ENCODE data around the gene CSPG4.
"Not testable (repeated sequence)": the region's sequence is repeated elsewhere in the genome, so short reads cannot be mapped to it uniquely, and the experiment has no call there.

Gene CSPG4, protein sequence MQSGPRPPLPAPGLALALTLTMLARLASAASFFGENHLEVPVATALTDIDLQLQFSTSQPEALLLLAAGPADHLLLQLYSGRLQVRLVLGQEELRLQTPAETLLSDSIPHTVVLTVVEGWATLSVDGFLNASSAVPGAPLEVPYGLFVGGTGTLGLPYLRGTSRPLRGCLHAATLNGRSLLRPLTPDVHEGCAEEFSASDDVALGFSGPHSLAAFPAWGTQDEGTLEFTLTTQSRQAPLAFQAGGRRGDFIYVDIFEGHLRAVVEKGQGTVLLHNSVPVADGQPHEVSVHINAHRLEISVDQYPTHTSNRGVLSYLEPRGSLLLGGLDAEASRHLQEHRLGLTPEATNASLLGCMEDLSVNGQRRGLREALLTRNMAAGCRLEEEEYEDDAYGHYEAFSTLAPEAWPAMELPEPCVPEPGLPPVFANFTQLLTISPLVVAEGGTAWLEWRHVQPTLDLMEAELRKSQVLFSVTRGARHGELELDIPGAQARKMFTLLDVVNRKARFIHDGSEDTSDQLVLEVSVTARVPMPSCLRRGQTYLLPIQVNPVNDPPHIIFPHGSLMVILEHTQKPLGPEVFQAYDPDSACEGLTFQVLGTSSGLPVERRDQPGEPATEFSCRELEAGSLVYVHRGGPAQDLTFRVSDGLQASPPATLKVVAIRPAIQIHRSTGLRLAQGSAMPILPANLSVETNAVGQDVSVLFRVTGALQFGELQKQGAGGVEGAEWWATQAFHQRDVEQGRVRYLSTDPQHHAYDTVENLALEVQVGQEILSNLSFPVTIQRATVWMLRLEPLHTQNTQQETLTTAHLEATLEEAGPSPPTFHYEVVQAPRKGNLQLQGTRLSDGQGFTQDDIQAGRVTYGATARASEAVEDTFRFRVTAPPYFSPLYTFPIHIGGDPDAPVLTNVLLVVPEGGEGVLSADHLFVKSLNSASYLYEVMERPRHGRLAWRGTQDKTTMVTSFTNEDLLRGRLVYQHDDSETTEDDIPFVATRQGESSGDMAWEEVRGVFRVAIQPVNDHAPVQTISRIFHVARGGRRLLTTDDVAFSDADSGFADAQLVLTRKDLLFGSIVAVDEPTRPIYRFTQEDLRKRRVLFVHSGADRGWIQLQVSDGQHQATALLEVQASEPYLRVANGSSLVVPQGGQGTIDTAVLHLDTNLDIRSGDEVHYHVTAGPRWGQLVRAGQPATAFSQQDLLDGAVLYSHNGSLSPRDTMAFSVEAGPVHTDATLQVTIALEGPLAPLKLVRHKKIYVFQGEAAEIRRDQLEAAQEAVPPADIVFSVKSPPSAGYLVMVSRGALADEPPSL (N-terminal part only)

DNA sequence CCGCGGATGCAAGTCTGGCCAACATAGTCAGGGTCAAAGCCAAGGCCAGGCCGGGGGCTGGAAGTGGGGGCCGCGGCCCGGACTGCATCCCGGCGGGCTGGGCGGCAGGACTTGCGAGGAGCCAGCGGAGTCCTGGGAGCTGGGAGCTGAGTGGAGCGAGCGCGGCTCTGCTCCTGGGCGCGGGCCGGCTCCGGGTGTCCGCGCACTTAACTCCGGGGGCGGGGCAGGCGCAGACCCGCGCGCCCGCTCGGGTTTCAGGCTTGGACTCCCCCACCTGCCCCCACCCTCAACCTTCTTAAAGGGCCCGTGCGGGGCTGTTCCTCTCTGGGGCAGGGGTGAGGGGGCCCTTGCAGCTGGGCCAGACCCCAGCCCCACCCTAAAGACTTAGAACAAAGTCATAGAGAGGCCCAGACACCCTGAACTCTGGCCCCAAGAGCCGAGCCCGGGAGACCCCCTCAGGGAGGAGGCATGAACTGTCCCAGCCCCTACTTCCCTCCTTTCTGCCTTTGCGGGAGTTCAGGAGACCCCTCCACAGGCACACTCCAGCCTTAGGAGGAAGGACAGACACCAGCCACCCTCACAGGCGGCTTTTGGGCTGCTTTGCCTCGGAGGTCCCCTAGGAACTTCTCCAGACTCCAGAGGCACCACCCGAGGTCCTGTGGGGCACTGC, at the start of gene CSPG4:
CSPG4 (minus strand) TSS at position 181 of the 670 bp plus-strand sequence; CDS start at position 88, 93 bp downstream.
- DNase-seq, result no peak

DNA sequence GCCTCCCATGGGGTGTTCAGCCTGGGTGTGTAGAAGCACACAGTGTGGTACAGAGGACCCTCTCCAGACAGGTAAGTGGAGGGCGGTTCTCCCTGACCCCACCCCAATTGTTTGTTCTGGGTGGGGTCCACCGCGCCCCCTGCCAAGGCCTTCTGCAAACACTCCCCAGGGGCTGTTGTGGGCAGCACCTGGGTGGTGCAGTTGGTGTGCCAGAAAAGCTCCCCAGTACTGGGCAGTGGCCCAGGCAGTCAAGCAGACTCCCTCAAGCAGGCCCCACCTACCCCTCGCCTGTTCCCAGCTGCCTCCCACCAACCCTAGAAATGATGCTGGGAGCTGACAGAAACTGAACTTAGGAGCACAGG, 49.7 kb upstream of the CSPG4 start:
- not testable (repeated sequence) for DNase-seq

DNA sequence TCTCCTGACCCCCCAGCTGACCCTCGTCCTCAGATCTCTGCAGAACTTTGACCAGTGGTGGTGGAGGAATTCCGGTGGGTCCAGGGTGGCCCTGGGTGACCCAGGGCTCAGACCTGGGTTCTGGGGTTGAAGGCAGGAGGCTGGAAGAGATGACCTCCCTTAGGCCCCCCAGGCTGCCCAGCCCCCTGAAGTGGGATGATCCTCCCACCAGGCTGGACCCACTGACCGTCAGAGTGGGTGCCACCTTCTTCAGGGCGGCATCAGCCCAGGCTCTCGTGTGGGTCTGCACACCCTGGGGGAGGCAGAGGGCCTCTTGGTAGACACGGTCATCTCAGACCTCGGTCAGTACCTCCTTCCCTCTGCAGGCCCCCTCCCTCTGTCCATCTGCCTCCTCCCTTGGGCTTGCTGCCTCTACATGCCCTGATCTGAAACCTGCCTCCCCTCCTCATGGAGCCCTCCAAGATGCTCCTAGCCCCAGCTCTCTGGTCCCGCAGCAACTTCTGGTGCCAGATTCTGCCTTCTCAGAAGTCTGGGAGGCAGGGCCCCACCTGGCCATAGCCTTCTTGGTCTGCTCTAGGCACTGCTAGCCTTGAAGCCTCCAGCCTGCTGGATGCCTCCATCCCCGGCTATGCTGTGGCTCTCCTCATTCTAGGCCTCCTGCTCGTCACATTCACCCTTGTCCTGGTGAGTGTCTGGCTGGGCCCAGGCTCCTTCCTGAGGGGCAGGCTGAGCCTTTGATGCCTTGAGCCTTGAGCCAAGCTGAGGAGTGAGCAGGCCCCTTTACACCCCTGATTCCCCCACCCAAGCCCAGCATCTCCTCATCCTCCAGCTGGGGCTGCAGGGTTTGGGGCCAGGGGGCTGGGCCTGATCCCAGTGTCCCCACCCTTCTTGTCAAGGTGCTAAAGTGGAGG, 49.1 kb upstream of the CSPG4 start:
- no peak for DNase-seq

DNA sequence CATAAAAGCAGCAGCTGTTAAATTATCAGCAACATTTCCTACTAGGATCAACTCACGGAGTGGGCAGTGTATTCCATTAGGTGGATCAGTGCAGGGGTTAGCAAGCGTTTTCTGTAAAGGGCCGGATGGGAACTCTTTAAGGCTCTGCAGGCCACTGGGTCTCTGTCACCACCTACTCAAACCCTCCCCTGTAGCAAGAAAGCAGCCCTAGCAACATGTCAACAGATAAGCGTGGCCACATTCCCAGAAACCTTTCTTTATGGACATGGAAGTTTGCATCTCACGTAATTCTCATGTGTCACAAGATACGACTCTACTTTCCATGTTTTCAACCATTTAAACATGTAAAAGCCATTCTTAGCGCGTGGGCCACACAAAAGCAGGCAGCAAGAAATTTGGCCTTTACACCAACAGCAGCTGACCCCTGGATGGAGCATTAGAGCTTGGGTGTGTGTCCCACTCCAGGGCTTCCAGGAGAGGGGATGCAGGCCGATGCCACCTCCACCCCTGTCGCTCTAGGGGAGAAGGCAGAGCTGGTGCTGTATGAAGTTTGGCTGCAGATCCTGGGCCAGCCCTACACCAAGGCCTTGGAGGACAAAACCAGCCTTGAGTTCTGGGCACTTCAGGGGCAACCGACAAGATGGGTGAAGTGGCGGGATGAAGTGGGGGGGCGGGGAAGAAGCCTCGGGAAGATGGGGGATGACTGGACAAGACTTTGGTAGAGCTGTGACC, 48.2 kb upstream of the CSPG4 start:
- DNase-seq, result no peak

DNA sequence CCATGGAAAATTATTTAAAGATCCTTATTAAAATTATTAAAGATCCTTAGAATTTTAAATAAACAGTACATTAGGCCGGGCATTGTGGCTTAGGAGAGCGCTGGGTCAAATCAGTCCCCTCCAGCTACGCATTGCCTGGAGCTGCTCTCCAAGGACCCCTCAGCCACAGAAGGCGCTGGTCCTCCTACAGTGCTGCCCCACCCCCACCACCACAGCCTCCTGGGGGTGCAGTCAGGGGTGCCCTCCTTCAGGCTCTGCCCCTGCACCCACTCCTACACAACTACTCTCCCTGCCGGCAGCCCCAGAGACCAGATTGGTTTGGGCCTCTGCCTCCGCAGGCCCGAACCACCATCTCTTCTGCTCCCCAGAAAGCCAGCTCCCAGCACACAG, 47.5 kb upstream of the CSPG4 start:
- DNase-seq, result not testable (repeated sequence)

DNA sequence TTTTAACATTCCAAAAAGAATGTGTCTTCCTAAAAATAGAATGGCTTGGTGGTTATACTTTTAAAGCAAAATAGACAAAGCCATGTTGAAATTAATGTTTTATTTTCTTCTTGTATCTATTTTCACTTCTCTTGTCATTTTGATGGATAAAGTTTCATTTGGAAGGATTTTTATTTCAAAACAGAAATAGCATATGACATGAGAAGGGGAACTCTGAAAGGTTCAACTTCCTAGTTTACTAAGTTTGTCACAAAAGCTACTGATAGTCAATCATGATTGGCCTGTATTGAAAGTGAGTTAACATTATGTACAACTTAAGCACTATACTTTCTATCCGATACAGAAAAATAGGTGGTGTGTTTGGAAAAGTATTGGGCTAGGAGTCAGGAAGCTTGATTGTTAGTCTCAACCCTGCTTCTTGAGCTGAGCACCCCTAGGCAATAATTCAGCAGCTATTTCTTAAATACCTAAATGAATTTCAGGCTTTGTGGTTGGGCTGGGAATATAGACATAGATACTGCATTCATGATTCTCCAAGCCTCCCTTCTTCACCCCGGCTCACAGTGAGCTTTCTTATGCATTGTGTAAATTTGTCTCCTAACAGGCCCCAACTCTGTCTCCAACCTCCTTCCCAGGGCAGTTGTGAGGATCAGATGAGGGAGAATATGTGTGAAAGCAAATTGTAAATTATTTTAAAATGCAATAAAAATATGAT, 46.9 kb upstream of the CSPG4 start:
- DNase-seq, result no peak

DNA sequence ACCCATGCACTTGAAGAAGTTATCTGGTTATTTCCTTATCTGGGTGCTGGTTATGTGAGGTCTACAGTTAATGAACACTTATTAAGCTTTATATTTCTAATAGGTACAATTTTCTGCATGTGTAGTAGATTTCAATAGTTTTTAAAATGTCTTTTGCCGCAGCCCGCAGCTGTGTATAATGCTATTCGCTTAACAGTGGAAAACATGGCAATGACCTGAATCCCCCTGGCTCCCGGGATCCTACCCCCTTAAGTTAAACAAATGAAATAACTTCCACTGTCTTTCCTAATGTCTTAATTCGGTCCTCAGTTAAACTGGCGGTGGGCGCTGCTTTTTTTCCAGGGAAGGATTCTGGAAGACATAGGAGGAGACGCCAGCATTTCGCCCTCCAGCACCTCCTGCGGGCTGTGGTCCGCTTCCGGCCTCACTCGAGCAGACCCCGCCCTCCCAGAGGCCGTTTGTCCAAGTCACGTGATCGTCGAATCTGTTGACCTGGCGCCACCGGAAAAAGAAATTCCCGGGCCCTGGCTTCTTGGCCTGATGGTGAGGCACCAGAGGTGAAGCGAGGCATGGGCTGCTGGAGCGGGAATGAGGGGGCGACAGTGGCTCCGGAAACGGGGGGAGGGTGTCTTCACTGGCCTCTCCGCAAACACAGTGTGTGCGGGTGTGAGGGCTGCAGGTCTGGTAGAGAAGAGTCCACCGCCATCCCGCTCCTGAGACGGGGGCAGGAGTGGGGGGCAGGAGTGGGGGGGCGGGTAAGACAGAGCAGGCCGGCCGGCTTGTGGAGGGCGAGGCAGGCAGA, 45.6 kb upstream of the CSPG4 start:
- DNase-seq, result peak; percentile 84

DNA sequence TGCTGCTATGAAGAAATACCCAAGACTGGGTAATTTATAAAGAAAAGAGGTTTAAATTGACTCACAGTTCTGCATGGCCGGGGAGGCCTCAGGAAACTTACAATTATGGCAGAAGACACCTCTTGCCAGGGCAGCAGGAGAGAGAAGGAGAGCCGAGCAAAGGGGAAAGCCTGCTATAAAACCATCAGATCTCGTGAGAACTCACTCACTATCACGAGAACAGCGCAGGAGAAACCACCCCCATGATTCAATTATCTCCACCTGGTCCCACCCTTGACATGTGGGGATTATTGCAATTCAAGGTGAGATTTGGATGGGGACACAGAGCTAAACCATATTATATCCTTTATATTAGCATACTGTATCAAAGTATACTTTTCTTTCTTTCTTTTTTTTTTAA, 42.2 kb upstream of the CSPG4 start:
- not testable (repeated sequence) for DNase-seq

DNA sequence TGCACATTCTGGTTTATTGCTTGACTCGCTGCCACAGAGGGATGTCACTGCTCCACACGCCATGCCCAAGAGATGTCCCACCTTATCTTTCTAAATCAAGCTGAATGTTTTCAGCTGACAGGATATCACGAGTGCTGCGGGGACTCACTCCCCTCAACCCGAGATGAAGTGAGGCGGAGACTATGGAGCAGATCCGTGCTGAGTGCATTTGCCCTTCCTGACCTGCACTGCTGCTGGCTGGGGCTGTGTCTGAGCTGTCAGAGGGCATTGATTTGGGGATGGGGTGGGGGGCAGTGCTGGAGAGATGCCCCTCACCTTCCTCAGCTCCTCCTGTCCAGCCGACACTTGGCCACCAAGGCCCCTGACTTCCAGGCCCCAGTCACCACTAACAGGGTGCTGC, 40.5 kb upstream of the CSPG4 start:
- DNase-seq, result no peak

DNA sequence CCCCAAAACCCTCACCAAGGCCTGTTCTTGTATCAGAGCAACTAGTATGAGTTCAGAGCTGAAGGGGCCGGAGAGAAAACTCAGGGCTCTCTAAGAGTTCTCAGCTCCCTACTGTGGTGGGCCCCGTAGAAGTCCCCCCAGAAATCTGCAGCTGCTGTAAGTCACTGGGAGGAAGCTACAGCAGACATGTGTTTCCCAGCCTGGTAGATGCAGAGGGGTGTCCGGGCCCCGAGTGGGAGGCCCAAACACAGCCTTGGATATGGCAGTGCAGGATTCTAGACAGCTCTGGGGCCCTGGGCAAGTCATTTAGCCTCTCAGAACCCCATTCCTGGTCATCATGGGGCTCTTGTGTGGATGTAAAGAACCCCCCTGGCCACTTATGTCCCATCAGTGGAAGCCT, 39.2 kb upstream of the CSPG4 start:
- no peak for DNase-seq

DNA sequence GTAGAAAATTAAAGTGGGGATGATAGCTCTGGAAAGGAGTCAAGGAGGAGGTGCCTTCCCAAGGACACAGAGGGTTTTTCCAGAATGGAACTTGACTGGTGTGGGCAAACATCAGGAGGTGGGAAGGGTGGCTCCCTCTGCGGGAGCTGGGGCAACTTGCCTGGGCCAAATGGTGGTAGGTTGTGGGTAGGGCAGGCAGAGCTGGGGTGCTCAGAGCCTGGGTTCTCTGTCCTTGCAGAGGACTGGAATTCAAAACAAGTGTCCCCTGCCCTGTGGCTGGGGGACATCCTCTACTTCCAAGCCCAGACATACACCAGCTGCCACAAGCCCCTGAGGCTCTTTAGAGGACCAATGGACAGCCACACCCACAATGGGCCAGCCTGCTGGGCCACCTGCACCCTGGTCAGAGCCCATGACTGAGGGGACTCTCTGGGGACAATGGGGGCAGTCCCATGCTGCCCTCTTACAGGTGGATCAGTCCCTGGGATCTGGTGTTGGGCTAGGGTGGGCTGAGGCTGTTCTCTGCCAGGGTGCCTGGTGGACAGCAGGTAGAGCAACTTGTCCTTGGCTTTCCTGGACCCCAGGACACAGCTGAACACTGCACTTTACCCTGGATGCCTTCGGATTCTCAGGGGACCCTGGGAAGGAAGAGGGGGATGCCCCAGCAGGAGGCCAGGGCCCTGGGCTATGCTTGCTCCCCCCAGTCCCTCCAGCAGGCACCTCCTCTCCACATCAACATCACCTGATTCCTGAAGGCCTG, 38.6 kb upstream of the CSPG4 start:
- no peak for DNase-seq

DNA sequence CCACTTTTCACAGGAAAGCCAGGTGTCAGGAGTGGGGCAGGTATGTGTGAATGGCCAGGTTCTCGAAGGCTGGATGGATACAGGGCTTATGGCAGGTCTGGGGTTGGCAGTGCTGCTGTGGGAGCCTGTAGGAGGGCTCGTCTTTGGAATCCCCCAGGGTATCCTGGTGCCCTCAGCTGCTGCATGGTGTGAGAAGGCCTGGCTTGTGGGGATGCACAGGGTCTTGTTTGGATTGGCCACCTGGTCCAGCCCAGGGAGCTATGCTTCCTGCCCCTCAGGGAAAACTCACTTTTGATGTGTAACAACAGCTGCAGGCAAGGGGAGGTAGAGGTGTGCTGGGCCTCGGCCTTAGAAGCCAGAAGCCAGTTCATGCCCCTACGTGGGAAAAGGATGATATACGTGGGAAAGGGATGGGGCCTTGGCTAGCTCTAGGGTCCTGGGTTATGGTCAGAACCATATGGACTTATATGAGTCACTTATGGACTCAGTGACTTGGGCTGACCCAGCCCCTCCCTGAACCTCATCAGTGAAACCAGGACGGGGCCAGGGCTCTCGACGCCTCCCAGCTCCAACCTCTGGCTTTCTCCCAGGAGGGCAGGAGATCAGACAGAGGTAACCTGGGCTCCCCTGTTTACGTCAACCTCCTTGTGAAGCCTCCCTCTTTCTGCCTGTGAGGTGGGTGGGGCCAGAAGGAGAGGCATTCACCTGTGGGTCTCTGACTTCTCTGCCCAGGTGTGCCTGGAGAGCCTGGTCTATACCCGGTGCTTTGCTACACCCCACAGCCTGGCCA, 37.8 kb upstream of the CSPG4 start:
- DNase-seq, result no peak

DNA sequence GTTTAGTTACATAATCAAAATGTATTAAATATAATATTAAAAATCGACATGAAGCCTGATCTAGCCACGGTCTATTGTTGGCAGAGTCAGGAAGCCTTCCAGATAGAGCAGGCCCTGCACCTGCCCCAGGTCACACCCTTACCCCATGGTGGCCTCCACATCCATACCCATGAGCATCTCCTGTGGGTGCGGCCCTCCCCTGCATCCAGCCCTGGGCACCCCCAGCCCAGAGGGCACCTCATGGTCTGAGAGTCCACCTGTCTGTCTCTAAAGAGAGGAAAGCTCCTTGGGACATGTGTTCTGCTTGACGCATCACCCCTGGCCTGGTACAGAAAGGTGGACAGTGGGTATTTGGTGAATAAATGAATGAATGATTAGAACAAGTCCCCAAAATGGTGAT, 37.2 kb upstream of the CSPG4 start:
- no peak for DNase-seq

DNA sequence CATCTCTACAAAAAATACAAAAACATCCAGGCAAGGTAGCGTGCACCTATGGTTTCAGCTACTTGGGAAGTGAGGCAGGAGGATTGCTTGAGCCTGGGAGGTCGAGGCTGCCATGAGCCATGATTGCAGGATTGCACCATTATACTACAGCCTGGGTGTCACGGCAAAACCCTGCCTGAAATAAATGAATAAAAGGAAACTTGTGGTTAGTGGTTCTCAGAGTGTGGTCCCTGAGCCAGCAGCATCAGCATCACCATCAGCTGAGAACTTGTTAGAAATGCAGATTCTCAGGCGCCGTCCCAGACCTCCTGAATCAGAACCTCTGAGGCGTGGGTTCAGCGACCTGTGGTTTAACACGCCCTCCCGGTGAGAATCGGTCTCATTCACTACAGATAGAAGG, 36.2 kb upstream of the CSPG4 start:
- DNase-seq, result peak; percentile 75

DNA sequence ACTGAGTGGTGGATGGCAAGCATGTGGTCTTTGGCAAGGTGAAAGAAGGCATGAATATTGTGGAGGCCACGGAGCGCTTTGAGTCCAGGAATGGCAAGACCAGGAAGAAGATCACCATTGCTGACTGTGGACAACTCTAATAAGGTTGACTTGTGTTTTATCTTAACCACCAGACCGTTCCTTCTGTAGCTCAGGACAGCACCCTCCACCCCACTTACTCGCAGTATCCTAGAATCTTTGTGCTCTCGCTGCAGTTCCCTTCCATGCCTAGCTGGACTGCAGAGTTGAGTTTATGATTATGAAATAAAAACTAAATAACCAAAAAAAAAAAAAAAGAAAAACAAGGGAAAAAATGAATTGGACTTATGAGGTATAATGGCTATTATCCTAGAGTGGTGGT, 34.5 kb upstream of the CSPG4 start:
- DNase-seq, result not testable (repeated sequence)

DNA sequence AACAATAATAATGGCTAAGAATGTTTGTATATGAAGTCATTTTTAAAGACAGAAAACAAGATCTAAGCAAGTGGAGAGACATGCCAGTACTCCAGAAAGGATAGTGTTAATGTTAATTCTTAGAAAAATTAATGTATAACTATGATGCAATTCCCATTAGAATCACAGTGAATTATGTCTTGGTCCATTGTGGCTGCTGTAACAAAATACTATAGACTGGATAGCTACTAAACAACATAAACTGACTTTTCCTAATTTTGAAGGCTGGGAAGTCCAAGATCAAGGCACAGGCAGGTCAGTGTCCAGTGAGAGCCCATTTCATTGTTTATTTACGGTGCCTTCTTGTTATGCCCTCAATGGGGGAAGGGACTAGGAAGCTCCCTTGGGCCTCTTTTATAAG, 32.7 kb upstream of the CSPG4 start:
- no peak for DNase-seq

DNA sequence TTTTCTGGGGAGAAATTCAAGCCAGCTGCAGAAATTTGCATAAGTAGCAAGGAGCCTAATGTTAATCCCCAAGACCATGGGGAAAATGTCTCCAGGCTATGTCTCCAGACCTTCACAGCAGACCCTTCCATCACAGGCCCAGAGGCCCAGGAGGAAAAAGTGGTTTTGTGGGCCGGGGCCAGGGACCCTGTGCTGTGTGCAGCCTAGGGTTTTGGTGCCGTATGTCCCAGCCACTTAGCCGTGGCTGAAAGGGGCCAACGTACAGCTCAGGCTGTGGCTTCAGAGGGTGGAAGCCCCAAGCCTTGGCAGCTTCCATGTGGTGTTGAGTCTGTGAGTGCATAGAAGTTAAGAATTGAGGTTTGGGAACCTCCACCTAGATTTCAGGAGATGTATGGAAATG, 29.7 kb upstream of the CSPG4 start:
- not testable (repeated sequence) for DNase-seq

DNA sequence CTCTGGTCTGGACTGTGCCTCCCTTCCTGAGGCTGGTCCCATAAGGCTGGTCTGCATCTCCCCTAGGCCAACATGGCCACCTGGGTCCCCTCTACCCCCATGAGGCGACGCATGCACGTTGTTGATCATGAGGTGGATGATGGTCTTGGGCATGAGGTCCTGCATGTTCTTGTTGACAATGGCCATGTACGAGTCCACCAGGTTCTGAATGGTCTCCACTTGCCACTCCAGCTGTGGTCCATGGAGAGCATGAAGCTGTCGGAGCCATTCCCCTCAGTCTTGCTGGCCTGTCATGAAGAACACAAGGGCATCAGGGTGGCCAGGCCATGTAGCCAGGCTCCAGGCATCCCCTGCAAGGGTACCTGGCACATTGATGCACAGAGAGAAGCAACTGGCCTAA, 27.1 kb upstream of the CSPG4 start:
- no peak for DNase-seq
